HEK293 (cell line): ENCODE results near the gene RIPOR1.

Experiments
- ZNF114 ChIP-seq: fragments of 450-650 bp; formaldehyde crosslinking; IDR thresholded peaks from 2 replicates; pipeline ENCODE4 v1.5.0; 2017; ENCODE audit warnings: missing biosample characterization, missing genetic modification characterization
- ZNF140 ChIP-seq: fragments of 450-650 bp; formaldehyde crosslinking; IDR thresholded peaks from 2 replicates; pipeline ENCODE4 v1.5.1; 2016; ENCODE audit warnings: missing biosample characterization, missing genetic modification characterization
- ZNF157 ChIP-seq: fragments of 450-650 bp; formaldehyde crosslinking; IDR thresholded peaks from 2 replicates; pipeline ENCODE4 v1.5.1; 2016; ENCODE audit warnings: missing biosample characterization, missing genetic modification characterization
- TF ChIP-seq, protein P1 (sequence below): fragments of 450-650 bp; formaldehyde crosslinking; IDR thresholded peaks from 2 replicates; pipeline ENCODE4 v1.5.1; 2016; ENCODE audit warnings: missing biosample characterization, missing genetic modification characterization
- TF ChIP-seq, protein P2 (sequence below): IDR thresholded peaks from 2 replicates; pipeline ENCODE4 v1.6.1; 2011; ENCODE audit warnings: mild to moderate bottlenecking, low read depth, low read length, borderline replicate concordance
- TF ChIP-seq, protein P3 (sequence below): fragments of 450-650 bp; formaldehyde crosslinking; IDR thresholded peaks from 2 replicates; pipeline ENCODE4 v1.5.1; 2016; ENCODE audit warnings: missing biosample characterization, missing genetic modification characterization
- TF ChIP-seq, protein P4 (sequence below): fragments of 450-650 bp; formaldehyde crosslinking; IDR thresholded peaks from 2 replicates; pipeline ENCODE4 v1.5.1; 2016; ENCODE audit warnings: missing biosample characterization, missing genetic modification characterization

DNA sequence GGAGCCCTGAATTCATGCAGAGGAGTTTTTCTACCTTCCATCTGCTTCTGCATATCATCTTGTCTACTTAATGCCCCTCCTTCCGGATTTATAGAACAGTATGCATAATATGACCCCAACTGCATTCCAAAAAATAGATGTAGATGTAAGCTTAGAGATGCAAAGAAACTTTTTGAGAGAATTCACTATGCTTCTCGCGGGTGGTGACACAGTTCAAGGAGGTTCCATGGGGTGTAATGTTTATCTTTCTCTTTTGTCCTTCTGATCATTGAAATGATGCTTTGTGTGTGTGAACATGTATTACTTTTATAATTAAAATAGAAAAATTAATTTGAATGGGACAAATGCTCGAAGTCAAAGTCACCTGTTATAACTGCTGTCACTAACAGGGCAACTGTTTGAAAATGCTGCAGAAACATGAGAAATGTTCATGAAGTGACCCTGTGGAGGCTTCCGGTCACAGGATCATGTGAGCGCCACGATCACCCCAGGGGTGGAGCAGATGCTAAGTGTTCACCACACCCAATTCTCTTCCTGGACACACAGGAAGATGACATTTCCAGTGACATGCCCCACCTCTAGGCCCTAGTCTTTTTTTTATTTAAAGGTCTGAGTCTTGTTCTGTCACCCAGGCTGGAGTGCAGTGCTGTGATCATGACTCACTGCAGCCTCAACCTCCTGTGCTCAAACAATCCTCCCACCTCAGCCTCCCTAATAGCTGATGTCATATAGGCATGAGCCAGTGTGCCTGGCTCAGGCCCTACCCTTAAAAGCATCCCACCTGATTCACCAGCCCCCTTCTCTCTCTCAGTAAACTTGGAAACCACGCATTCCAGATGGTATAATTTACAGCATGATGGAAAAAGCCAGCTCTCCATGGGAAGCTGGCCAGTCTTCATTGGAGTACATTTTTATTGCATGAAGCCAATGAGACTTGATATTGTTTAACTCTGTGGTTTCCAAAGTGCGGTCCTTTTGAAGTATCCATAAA, 24.3 kb upstream of the RIPOR1 start:
- TF ChIP-seq, protein P1, sequence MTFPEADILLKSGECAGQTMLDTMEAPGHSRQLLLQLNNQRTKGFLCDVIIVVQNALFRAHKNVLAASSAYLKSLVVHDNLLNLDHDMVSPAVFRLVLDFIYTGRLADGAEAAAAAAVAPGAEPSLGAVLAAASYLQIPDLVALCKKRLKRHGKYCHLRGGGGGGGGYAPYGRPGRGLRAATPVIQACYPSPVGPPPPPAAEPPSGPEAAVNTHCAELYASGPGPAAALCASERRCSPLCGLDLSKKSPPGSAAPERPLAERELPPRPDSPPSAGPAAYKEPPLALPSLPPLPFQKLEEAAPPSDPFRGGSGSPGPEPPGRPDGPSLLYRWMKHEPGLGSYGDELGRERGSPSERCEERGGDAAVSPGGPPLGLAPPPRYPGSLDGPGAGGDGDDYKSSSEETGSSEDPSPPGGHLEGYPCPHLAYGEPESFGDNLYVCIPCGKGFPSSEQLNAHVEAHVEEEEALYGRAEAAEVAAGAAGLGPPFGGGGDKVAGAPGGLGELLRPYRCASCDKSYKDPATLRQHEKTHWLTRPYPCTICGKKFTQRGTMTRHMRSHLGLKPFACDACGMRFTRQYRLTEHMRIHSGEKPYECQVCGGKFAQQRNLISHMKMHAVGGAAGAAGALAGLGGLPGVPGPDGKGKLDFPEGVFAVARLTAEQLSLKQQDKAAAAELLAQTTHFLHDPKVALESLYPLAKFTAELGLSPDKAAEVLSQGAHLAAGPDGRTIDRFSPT (tag by site-specific recombination), result no peak
- no peak for TF ChIP-seq ZNF114 (tag by site-specific recombination)
- TF ChIP-seq, protein P2, sequence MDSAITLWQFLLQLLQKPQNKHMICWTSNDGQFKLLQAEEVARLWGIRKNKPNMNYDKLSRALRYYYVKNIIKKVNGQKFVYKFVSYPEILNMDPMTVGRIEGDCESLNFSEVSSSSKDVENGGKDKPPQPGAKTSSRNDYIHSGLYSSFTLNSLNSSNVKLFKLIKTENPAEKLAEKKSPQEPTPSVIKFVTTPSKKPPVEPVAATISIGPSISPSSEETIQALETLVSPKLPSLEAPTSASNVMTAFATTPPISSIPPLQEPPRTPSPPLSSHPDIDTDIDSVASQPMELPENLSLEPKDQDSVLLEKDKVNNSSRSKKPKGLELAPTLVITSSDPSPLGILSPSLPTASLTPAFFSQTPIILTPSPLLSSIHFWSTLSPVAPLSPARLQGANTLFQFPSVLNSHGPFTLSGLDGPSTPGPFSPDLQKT, result no peak
- TF ChIP-seq, protein P3, sequence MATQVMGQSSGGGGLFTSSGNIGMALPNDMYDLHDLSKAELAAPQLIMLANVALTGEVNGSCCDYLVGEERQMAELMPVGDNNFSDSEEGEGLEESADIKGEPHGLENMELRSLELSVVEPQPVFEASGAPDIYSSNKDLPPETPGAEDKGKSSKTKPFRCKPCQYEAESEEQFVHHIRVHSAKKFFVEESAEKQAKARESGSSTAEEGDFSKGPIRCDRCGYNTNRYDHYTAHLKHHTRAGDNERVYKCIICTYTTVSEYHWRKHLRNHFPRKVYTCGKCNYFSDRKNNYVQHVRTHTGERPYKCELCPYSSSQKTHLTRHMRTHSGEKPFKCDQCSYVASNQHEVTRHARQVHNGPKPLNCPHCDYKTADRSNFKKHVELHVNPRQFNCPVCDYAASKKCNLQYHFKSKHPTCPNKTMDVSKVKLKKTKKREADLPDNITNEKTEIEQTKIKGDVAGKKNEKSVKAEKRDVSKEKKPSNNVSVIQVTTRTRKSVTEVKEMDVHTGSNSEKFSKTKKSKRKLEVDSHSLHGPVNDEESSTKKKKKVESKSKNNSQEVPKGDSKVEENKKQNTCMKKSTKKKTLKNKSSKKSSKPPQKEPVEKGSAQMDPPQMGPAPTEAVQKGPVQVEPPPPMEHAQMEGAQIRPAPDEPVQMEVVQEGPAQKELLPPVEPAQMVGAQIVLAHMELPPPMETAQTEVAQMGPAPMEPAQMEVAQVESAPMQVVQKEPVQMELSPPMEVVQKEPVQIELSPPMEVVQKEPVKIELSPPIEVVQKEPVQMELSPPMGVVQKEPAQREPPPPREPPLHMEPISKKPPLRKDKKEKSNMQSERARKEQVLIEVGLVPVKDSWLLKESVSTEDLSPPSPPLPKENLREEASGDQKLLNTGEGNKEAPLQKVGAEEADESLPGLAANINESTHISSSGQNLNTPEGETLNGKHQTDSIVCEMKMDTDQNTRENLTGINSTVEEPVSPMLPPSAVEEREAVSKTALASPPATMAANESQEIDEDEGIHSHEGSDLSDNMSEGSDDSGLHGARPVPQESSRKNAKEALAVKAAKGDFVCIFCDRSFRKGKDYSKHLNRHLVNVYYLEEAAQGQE, result no peak
- TF ChIP-seq ZNF140, result no peak
- TF ChIP-seq ZNF157, result no peak
- TF ChIP-seq, protein P4, sequence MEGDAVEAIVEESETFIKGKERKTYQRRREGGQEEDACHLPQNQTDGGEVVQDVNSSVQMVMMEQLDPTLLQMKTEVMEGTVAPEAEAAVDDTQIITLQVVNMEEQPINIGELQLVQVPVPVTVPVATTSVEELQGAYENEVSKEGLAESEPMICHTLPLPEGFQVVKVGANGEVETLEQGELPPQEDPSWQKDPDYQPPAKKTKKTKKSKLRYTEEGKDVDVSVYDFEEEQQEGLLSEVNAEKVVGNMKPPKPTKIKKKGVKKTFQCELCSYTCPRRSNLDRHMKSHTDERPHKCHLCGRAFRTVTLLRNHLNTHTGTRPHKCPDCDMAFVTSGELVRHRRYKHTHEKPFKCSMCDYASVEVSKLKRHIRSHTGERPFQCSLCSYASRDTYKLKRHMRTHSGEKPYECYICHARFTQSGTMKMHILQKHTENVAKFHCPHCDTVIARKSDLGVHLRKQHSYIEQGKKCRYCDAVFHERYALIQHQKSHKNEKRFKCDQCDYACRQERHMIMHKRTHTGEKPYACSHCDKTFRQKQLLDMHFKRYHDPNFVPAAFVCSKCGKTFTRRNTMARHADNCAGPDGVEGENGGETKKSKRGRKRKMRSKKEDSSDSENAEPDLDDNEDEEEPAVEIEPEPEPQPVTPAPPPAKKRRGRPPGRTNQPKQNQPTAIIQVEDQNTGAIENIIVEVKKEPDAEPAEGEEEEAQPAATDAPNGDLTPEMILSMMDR, result no peak
